B cell (primary cell): ENCODE results near the gene PTRH1. TPM values are rescaled to one million over a fixed set of nuclear protein-coding genes. Genes with fewer than 3 reads are reported as not detected.

Experiments used
- ATAC-seq: fragments of 200-7000 bp; cut with Tn5 transposase; one replicate; pipeline ENCODE4 v1.10.0; 2021; ENCODE audit warnings: low read depth, mild to moderate bottlenecking, moderate number of reproducible peaks, moderate library complexity
- CTCF ChIA-PET: fragments of 350-600 bp; sonication (Branson Sonifier 250); formaldehyde crosslinking; loops from one replicate; lab custom pipeline; 2021; ENCODE audit warnings: antibody characterized with exemption, inconsistent platforms; lab: Charles Lee
- POLR2A ChIA-PET: fragments of 350-600 bp; sonication (Branson Sonifier 250); formaldehyde crosslinking; loops from one replicate; lab custom pipeline; 2021; ENCODE audit warnings: antibody characterized with exemption; lab: Charles Lee
- DNase-seq: peaks from one replicate; pipeline ENCODE4 v3.0.0; 2013
- H2AFZ ChIP-seq: 2 replicates; pipeline ENCODE4 v1.6.1; 2012; ENCODE audit warnings: mild to moderate bottlenecking, low read depth, low read length; ENCODE audit not compliant: insufficient read depth, poor library complexity, severe bottlenecking
- H3K27ac ChIP-seq, 2 donors: 1 replicate in 1 of 2; 2 replicates in 1 of 2; pipeline ENCODE4 v1.5.1; 2012 to 2013; ENCODE audit warnings: low read length in 2 of 2, mild to moderate bottlenecking in 2 of 2, moderate library complexity in 1 of 2
- H3K27me3 ChIP-seq, 4 experiments: fragments of 200-600 bp in 1 of 4; sonication (generic) in 1 of 4; replicated peaks in 1 of 4; 1 replicate in 2 of 4; 2 replicates in 2 of 4; pipeline versions ENCODE4 v1.6.1 to v1.7.0; 2013 to 2016; ENCODE audit warnings: low read length in 3 of 4, mild to moderate bottlenecking in 2 of 4, mixed read lengths in 1 of 4, moderate library complexity in 1 of 4; ENCODE audit not compliant: insufficient read depth in 4 of 4, control insufficient read depth in 3 of 4; ENCODE audit errors: control extremely low read depth in 1 of 4
- H3K36me3 ChIP-seq, 2 experiments: replicated peaks in 1 of 2; 1 replicate in 1 of 2; 2 replicates in 1 of 2; pipeline versions ENCODE4 v1.6.1 to v1.7.1; 2013; ENCODE audit warnings: low read length in 1 of 2; ENCODE audit not compliant: insufficient read depth in 2 of 2, control insufficient read depth in 1 of 2; ENCODE audit errors: control extremely low read depth in 1 of 2, extremely low read depth in 1 of 2
- H3K4me1 ChIP-seq, 2 donors: fragments of 200-600 bp in 1 of 2; sonication (generic) in 1 of 2; 1 replicate in 1 of 2; 2 replicates in 1 of 2; pipeline versions ENCODE4 v1.5.1 to v1.6.1; 2013 to 2017; ENCODE audit warnings: low read length in 2 of 2; ENCODE audit not compliant: control insufficient read depth in 2 of 2, insufficient read depth in 2 of 2
- H3K4me2 ChIP-seq: replicated peaks from 2 replicates; pipeline ENCODE3; 2012; ENCODE audit warnings: mild to moderate bottlenecking, low read depth, low read length; ENCODE audit not compliant: poor library complexity, severe bottlenecking
- H3K4me3 ChIP-seq, 5 experiments: fragments of 200-600 bp in 1 of 5; sonication (generic) in 1 of 5; 1 replicate in 3 of 5; 2 replicates in 2 of 5; pipeline versions ENCODE4 v1.5.1 to v1.7.0; 2011 to 2016; ENCODE audit warnings: low read length in 4 of 5, mild to moderate bottlenecking in 4 of 5, low read depth in 2 of 5, control low read depth in 1 of 5, moderate library complexity in 1 of 5; ENCODE audit not compliant: insufficient read depth in 1 of 5; ENCODE audit errors: control extremely low read depth in 1 of 5, extremely low read depth in 1 of 5
- H3K79me2 ChIP-seq: fragments of 200-600 bp; sonication (generic); one replicate; pipeline ENCODE4 v1.6.0; 2016; ENCODE audit warnings: low read length; ENCODE audit not compliant: control insufficient read depth, insufficient read depth
- H3K9ac ChIP-seq: fragments of 200-600 bp; sonication (generic); 2 replicates; pipeline ENCODE4 v1.6.1; 2017; ENCODE audit warnings: mild to moderate bottlenecking, low read length, moderate library complexity
- H3K9me3 ChIP-seq, 3 donors: one replicate each; pipeline versions ENCODE4 v1.6.1 to v1.7.1; 2013; ENCODE audit warnings: low read length in 2 of 3; ENCODE audit not compliant: control insufficient read depth in 2 of 3, insufficient read depth in 1 of 3; ENCODE audit errors: control extremely low read depth in 1 of 3
- H4K20me1 ChIP-seq: 2 replicates; pipeline ENCODE4 v1.6.0; 2012; ENCODE audit warnings: mild to moderate bottlenecking, low read length; ENCODE audit not compliant: insufficient read depth, control insufficient read depth, poor library complexity, severe bottlenecking
- H3K27ac Mint-ChIP-seq: one replicate; pipeline ENCODE4 v1.8.0; 2021; ENCODE audit warnings: mixed read lengths
- H3K27me3 Mint-ChIP-seq: one replicate; pipeline ENCODE4 v1.8.0; 2021; ENCODE audit warnings: mixed read lengths
- H3K4me1 Mint-ChIP-seq: one replicate; pipeline ENCODE4 v1.8.0; 2021; ENCODE audit warnings: mixed read lengths
- H3K4me3 Mint-ChIP-seq: one replicate; pipeline ENCODE4 v1.8.0; 2021; ENCODE audit warnings: mixed read lengths
- H3K9me3 Mint-ChIP-seq: one replicate; pipeline ENCODE4 v1.8.0; 2022; ENCODE audit warnings: mixed read lengths; ENCODE audit not compliant: insufficient read depth
- EZH2 ChIP-seq: IDR thresholded peaks from 2 replicates; pipeline ENCODE4 v1.6.1; 2012; ENCODE audit warnings: borderline replicate concordance, low read depth, mild to moderate bottlenecking, moderate library complexity, low read length; ENCODE audit not compliant: insufficient read depth, poor library complexity, severe bottlenecking
- WGBS: methylation state at CpG from one replicate; pipeline ENCODE4 v1.1.5; 2013; ENCODE audit warnings: missing lambda C conversion rate; ENCODE audit not compliant: insufficient coverage; 5-methylcytosine and 5-hydroxymethylcytosine counted together
- intact Hi-C: fragments of 100-400 bp; cut with micrococcal nuclease; formaldehyde crosslinking; loops from one replicate; pipeline ENCODE4 v1.10.0; 2022
- polyA plus RNA-seq: library from polyadenylated mRNA; depleted of rRNA; stranded (reverse); fragments of >200 nt; gene quantifications from 2 replicates; pipeline ENCODE4 v1.2.3, GENCODE V29; 2012
- total RNA-seq, 2 donors: library from RNA; stranded (reverse); fragments of 120-200 nt in 1 of 2; gene quantifications; 1 replicate in 1 of 2; 2 replicates in 1 of 2; pipeline versions ENCODE4 v1.2.3 to v1.2.4, GENCODE V29; 2013 to 2022
- TF ChIP-seq, protein P1 (sequence below): fragments of 200-600 bp; IDR thresholded peaks from one replicate; pipeline ENCODE4 v1.8.0; 2022; ENCODE audit warnings: antibody characterized with exemption, mild to moderate bottlenecking

Gene PTRH1
- total and polyA plus RNA-seq, 2 donors (not counting 1 experiment from before 2014, with no cell fraction given) = 6.3 to 7.6 TPM

DNA sequence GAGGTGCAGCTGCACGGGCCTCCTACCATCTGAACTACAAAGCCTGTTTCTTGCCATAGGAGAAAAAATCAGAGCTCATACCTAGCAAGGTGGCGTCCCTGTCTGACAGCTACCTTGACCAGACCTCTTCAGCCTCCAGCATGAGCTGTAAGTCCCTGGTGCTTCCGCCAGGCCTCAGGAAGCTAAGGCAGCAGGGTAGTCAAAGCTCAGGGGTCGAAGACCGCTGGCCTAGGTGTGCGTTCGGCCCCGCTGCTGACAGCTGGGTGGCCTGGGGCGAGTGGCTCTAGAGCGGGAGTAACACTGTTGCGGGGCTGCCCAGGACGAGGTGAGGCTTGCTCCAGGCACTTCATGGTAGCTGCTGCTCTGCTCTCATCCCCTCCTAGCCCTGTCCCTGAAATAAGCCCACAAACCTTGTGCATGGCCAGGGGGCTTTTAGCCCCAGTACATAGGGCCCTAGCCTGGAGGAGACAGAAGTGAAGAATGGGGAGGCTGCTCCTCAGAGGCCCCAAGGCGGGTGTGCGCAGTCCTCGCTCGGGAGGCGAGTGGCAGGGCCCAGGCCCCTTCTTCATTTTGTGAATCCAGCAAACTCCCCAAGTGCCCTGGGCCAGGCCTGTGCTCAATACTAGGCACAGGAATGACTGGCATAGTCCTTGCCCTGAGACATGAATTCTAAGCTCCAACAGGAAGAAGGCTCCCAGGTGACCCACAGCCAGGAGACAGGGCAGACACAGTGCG lies 14.2 kb upstream of the PTRH1 start:
- Mint-ChIP-seq H3K4me3 (no peak overlapping the region), H3K27me3 (no peaks in the 10 kb centered on the region), H3K27ac (no peak overlapping the region), H3K9me3 (no peaks in the 10 kb centered on the region), H3K4me1 (peaks cover 11% of the 10 kb centered on the region)
- Histone ChIP-seq H3K79me2 (no peaks in the 10 kb centered on the region), H2AFZ (no peak overlapping the region), H3K27ac (no peak overlapping the region), H3K4me2 (no peak overlapping the region), H3K4me3 (no peak overlapping the region), H3K36me3 (peaks cover 0 to 10% of the 10 kb centered on the region in 2 experiments), H3K9me3 (no peaks in the 10 kb centered on the region), H3K27me3 (no peaks in the 10 kb centered on the region), H3K9ac (no peak overlapping the region), H4K20me1 (peaks cover 5% of the 10 kb centered on the region), H3K4me1 (peaks cover 6 to 9% of the 10 kb centered on the region in 2 donors)
- intact Hi-C loops = no loop called here
- ATAC-seq = no peak
- TF ChIP-seq EZH2 = no peak
- TF ChIP-seq, protein P1, sequence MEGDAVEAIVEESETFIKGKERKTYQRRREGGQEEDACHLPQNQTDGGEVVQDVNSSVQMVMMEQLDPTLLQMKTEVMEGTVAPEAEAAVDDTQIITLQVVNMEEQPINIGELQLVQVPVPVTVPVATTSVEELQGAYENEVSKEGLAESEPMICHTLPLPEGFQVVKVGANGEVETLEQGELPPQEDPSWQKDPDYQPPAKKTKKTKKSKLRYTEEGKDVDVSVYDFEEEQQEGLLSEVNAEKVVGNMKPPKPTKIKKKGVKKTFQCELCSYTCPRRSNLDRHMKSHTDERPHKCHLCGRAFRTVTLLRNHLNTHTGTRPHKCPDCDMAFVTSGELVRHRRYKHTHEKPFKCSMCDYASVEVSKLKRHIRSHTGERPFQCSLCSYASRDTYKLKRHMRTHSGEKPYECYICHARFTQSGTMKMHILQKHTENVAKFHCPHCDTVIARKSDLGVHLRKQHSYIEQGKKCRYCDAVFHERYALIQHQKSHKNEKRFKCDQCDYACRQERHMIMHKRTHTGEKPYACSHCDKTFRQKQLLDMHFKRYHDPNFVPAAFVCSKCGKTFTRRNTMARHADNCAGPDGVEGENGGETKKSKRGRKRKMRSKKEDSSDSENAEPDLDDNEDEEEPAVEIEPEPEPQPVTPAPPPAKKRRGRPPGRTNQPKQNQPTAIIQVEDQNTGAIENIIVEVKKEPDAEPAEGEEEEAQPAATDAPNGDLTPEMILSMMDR = no peak
- ChIA-PET CTCF (interaction anchor here (1.1 to 2.0 kb wide), 4 partner anchors 140 to 226 kb away, joined by 3 to 9 read pairs (median 7); no protein-coding TSS in a partner anchor), POLR2A (interaction anchor here (0.5 to 0.8 kb wide), 2 partner anchors 14 to 68 kb away, joined by 3 read pairs; partner anchors contain the start of genes PTRH1 and TTC16)
- no peak for DNase-seq
- 95% methylated on average over 17 of the region's 18 CpGs for WGBS

DNA sequence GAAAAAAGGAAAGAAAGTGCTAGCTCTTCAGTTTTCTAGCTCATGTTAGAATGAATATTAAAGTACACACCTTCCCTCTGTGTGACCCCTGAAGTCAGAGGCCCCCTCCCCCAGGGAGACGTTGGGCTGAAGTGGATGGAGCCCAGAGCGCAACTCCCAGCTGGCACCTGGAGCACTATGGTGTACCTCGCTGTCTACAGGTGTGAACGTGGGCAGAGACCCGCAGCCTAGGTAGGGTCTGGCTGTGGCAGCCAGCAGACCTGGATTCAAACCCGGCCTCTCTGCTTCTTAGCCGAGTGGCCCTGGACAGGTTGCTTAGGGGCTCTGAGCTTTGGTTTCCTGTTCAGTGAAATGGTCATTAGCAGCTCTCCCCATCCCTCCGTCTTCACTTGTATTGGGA lies 13.3 kb upstream of the PTRH1 start:
- no peak overlapping the region for H3K27ac ChIP-seq
- H3K9ac ChIP-seq = no peak overlapping the region
- no peaks in the 10 kb centered on the region for H3K4me1 ChIP-seq
- H3K36me3 ChIP-seq = peaks cover 0 to 10% of the 10 kb centered on the region in 2 experiments
- ChIA-PET POLR2A (interaction anchor here (0.8 kb wide), 1 partner anchor 13 kb away, joined by 3 read pairs; the partner anchor contains the start of genes PTRH1 and TTC16), CTCF (interaction anchor here (1.1 to 1.3 kb wide), 3 partner anchors 139 to 193 kb away, joined by 3 to 7 read pairs (median 7); no protein-coding TSS in a partner anchor)
- Mint-ChIP-seq H3K27me3 (no peaks in the 10 kb centered on the region), H3K4me3 (no peak overlapping the region), H3K4me1 (peaks cover 3% of the 10 kb centered on the region), H3K27ac (no peak overlapping the region), H3K9me3 (no peaks in the 10 kb centered on the region)
- H3K9me3 ChIP-seq = no peaks in the 10 kb centered on the region
- H3K27me3 ChIP-seq = no peaks in the 10 kb centered on the region
- no peaks in the 10 kb centered on the region for H3K79me2 ChIP-seq
- no peak overlapping the region for H2AFZ ChIP-seq
- intact Hi-C loops = no loop called here
- no peaks in the 10 kb centered on the region for H4K20me1 ChIP-seq
- WGBS = 89% methylated on average over 5 of the region's 8 CpGs
- DNase-seq (no peak), ATAC-seq (no peak)
- no peak overlapping the region for H3K4me3 ChIP-seq
- H3K4me2 ChIP-seq = no peak overlapping the region
- TF ChIP-seq EZH2 = no peak
- TF ChIP-seq, protein P1 = no peak
